ENCODE data around the gene FTH1. TPM values are rescaled to one million over a fixed set of nuclear protein-coding genes. Genes with fewer than 3 reads are reported as not detected.

The FTH1 gene
- total and polyA plus RNA-seq, 2 of the 13 experiments (the other 11 are each of a cell fraction or from before 2014, with no cell fraction given) = 607 to 760 TPM

GRCh38 chr11:61972112-61972671 is 4.8 kb upstream of the FTH1 start (continued):
- TF ChIP-seq ZNF276 (CRISPR knock-in tag; IDR thresholded peaks at IDR 0.05; ENCODE audit: low read depth) (0 out of 2 replicates have a peak, but pooled peaks have one; percentile 10), ZC3H4 (CRISPR knock-in tag; IDR thresholded peaks at IDR 0.05; ENCODE audit: borderline replicate concordance) (peak; percentile 98; the same call in 1 of the 2 replicates), ARID5B (CRISPR knock-in tag; IDR thresholded peaks at IDR 0.05) (peak; percentile 78; the same call in 1 of the 2 replicates), ZNF687 (CRISPR knock-in tag; IDR thresholded peaks at IDR 0.05) (peak; percentile 5; the same call in 1 of the 2 replicates), MTA1 (CRISPR knock-in tag; IDR thresholded peaks at IDR 0.05; ENCODE audit: borderline replicate concordance) (no peak), ZNF331 (CRISPR knock-in tag; IDR thresholded peaks at IDR 0.05) (no peak), ZBTB20 (CRISPR knock-in tag; IDR thresholded peaks at IDR 0.05; ENCODE audit: borderline replicate concordance, low read depth) (peak; percentile 36; the same call in 1 of the 2 replicates), CCDC6 (CRISPR knock-in tag; IDR thresholded peaks at IDR 0.05) (peak; percentile 18; the same call in 1 of the 2 replicates), ATF1 (CRISPR knock-in tag; IDR thresholded peaks at IDR 0.05) (peak; percentile 64; the same call in 1 of the 2 replicates), MIER3 (CRISPR knock-in tag; IDR thresholded peaks at IDR 0.05; ENCODE audit: borderline replicate concordance) (0 out of 2 replicates have a peak, but pooled peaks have one; percentile 15), TCF7 (IDR thresholded peaks at IDR 0.05; ENCODE audit: low read depth) (peak; percentile 74), ZBTB7A (CRISPR knock-in tag; IDR thresholded peaks at IDR 0.05) (peak; percentile 53; the same call in 1 of the 2 replicates), ERF (CRISPR knock-in tag; IDR thresholded peaks at IDR 0.05) (peak; percentile 51), SIN3A (IDR thresholded peaks at IDR 0.05; ENCODE audit: borderline replicate concordance, low read depth, low read length) (peak; percentile 24), PHF21A (CRISPR knock-in tag; IDR thresholded peaks at IDR 0.05) (peak; percentile 75), CBFB (CRISPR knock-in tag; IDR thresholded peaks at IDR 0.05) (no peak), SMAD9 (CRISPR knock-in tag; IDR thresholded peaks at IDR 0.05) (0 out of 2 replicates have a peak, but pooled peaks have one; percentile 35), POGZ (CRISPR knock-in tag; IDR thresholded peaks at IDR 0.05) (no peak; the same call in 1 of the 2 replicates), ZNF17 (CRISPR knock-in tag; IDR thresholded peaks at IDR 0.05) (no peak), HIVEP1 (CRISPR knock-in tag; IDR thresholded peaks at IDR 0.05) (peak; percentile 10; the same call in 1 of the 2 replicates), ZNF878 (CRISPR knock-in tag; IDR thresholded peaks at IDR 0.05) (peak; percentile 47; the same call in 1 of the 2 replicates)

Measured in HepG2 (cell line).